ENCODE measurements around the gene PTPN4. TPM values are rescaled to one million over a fixed set of nuclear protein-coding genes. Genes with fewer than 3 reads are reported as not detected.
A peak's percentile ranks its signal among the peaks of the same experiment; 100 is the strongest.

The PTPN4 gene
- total RNA-seq, 5 donors from 2014 or later (not counting 1 experiment from before 2014, with no cell fraction given), result 105 to 134 (median 126) TPM

DNA sequence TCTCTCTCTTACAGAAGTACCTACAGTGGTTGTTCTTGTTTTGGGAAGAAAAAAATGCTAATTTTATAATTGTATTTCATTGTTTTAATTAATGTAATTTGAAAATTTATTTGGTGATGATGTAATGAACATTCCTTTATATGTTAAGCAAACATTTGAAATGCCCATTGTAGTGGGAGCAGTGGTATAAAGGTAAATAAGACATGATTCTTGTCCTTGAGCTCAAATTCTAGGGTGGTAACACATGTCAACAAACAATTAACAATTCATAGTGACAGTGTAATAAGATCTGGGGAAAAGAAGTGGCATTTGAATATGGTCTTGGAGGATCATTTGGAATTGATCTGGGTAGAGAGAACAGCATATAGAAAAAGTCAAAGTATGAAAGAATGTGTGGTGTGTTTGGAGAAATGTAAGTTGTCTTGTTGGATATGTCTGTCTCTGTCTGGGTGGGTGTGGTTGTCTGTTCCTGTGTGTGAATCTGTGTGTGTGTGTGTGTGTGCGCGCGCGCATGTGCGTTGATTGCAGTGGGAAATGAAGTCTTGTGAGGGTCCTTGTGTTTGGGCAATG is 5.8 kb downstream of the PTPN4 start:
- POLR2A ChIA-PET, result interaction anchor here (0.7 to 1.2 kb wide), 2 partner anchors 12 to 55 kb away, joined by 4 to 5 read pairs; no protein-coding TSS in a partner anchor
- H3K4me1 Mint-ChIP-seq, result peaks cover 46 to 53% (median 50%) of the 10 kb centered on the region in 3 donors
- H3K9me3 Mint-ChIP-seq, result no peaks in the 10 kb centered on the region
- no peaks in the 10 kb centered on the region for H3K9me3 ChIP-seq
- no peaks in the 10 kb centered on the region for H3K36me3 ChIP-seq (ENCODE audit: control insufficient read depth in 2 of 2, extremely low read depth in 1 of 2, insufficient read depth in 1 of 2, low read length in 1 of 2)
- WGBS (ENCODE audit: insufficient coverage), result no CpG with 5 or more reads among the region's 5 CpGs
- no peaks in the 10 kb centered on the region for H3K27me3 Mint-ChIP-seq
- ATAC-seq (replicated peaks in 1 of 4) (no peak), DNase-seq (no peak)
- H3K4me1 ChIP-seq (ENCODE audit: control insufficient read depth in 1 of 2, extremely low read depth in 1 of 2, insufficient read depth in 2 of 2, low read length in 2 of 2), result peaks cover 0 to 40% of the 10 kb centered on the region in 2 experiments
- peak overlapping the region; percentile 5 to 29 for H3K27ac Mint-ChIP-seq
- peaks cover 8% of the 10 kb centered on the region for H3K36me3 Mint-ChIP-seq
- no peaks in the 10 kb centered on the region for H3K27me3 ChIP-seq (replicated peaks in 1 of 2; ENCODE audit: control insufficient read depth in 2 of 2, extremely low read depth in 1 of 2, insufficient read depth in 2 of 2, low read length in 1 of 2)
- H3K4me3 Mint-ChIP-seq, result no peak overlapping the region
- no peak overlapping the region for H3K27ac ChIP-seq (ENCODE audit: low read length)
- CTCF ChIA-PET, result interaction anchor here (0.5 to 0.6 kb wide), 2 partner anchors 48 to 123 kb away, joined by 3 to 5 read pairs; no protein-coding TSS in a partner anchor
- H3K4me3 ChIP-seq (ENCODE audit: control insufficient read depth in 1 of 2, extremely low read depth in 1 of 2, low read length in 1 of 2), result no peak overlapping the region

- Histone ChIP-seq H3K27ac (ENCODE audit: low read length) (no peak overlapping the region), H3K36me3 (ENCODE audit: control insufficient read depth in 2 of 2, extremely low read depth in 1 of 2, insufficient read depth in 1 of 2, low read length in 1 of 2) (no peaks in the 10 kb centered on the region), H3K4me1 (ENCODE audit: control insufficient read depth in 1 of 2, extremely low read depth in 1 of 2, insufficient read depth in 2 of 2, low read length in 2 of 2) (peaks cover 0 to 39% of the 10 kb centered on the region in 2 experiments), H3K9me3 (no peaks in the 10 kb centered on the region), H3K27me3 (replicated peaks in 1 of 2; ENCODE audit: control insufficient read depth in 2 of 2, extremely low read depth in 1 of 2, insufficient read depth in 2 of 2, low read length in 1 of 2) (no peaks in the 10 kb centered on the region), H3K4me3 (ENCODE audit: control insufficient read depth in 1 of 2, extremely low read depth in 1 of 2, low read length in 1 of 2) (no peak overlapping the region)
- Mint-ChIP-seq H3K27ac (no peak overlapping the region), H3K9me3 (no peaks in the 10 kb centered on the region), H3K4me1 (peaks cover 48 to 58% (median 51%) of the 10 kb centered on the region in 3 donors), H3K4me3 (no peak overlapping the region), H3K27me3 (no peaks in the 10 kb centered on the region), H3K36me3 (peaks cover 13% of the 10 kb centered on the region)
- ChIA-PET CTCF (interaction anchor here (0.6 kb wide), 2 partner anchors 53 to 408 kb away, joined by 3 read pairs; no protein-coding TSS in a partner anchor), POLR2A (no interaction called here)
- DNase-seq (no peak), ATAC-seq (replicated peaks in 1 of 4) (no peak)
- WGBS (ENCODE audit: insufficient coverage), result 91% methylated on average over 3 of the region's 5 CpGs
These were observed 7.2 kb downstream of the PTPN4 start for GRCh38 chr2:119766944-119767343.

DNA sequence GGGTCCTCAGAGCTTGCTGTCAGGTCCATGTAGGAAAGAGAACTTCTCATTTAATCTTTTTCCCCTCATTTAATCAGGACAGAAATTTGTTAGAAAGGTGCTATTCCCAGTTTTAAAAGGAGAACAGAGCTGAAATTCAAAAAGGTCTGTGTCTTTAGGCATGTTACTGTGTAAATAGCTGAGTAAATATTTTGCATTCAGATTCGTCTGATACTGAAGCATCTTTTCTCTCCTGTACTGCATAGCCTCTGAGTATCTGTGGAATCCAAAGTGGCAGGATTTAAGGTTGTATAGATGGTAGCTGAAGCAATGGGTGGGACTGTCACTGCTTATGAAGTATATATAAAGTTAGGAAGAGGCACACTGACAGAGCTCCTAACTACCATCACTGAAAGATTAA is 9.0 kb downstream of the PTPN4 start:
- DNase-seq, result no peak
- H3K27me3 Mint-ChIP-seq, result no peaks in the 10 kb centered on the region
- POLR2A ChIA-PET, result interaction anchor here in 1 of 2 donors (1.1 to 1.4 kb wide), 2 partner anchors 9 to 26 kb away, joined by 3 to 4 read pairs; partner anchors contain the start of gene PTPN4
- peaks cover 0 to 37% of the 10 kb centered on the region in 2 experiments for H3K4me1 ChIP-seq (ENCODE audit: control insufficient read depth in 1 of 2, extremely low read depth in 1 of 2, insufficient read depth in 2 of 2, low read length in 2 of 2)
- no peak overlapping the region for H3K27ac Mint-ChIP-seq
- no peak overlapping the region for H3K4me3 Mint-ChIP-seq
- CTCF ChIA-PET, result no interaction called here
- no peak overlapping the region for H3K27ac ChIP-seq (ENCODE audit: low read length)
- no peaks in the 10 kb centered on the region for H3K27me3 ChIP-seq (replicated peaks in 1 of 2; ENCODE audit: control insufficient read depth in 2 of 2, extremely low read depth in 1 of 2, insufficient read depth in 2 of 2, low read length in 1 of 2)
- H3K4me3 ChIP-seq (ENCODE audit: control insufficient read depth in 1 of 2, extremely low read depth in 1 of 2, low read length in 1 of 2), result no peak overlapping the region
- WGBS (ENCODE audit: insufficient coverage), result no CpG with 5 or more reads among the region's 1 CpG
- peaks cover 13% of the 10 kb centered on the region for H3K36me3 Mint-ChIP-seq
- no peaks in the 10 kb centered on the region for H3K9me3 Mint-ChIP-seq
- ATAC-seq (replicated peaks in 1 of 4), result no peak
- no peaks in the 10 kb centered on the region for H3K9me3 ChIP-seq
- H3K36me3 ChIP-seq (ENCODE audit: control insufficient read depth in 2 of 2, extremely low read depth in 1 of 2, insufficient read depth in 1 of 2, low read length in 1 of 2), result no peaks in the 10 kb centered on the region
- peaks cover 41 to 52% (median 45%) of the 10 kb centered on the region in 3 donors for H3K4me1 Mint-ChIP-seq

GRCh38 chr2:119769645-119770044 is 9.9 kb downstream of the PTPN4 start:
- no peak overlapping the region for H3K27ac Mint-ChIP-seq
- peaks cover 0 to 40% of the 10 kb centered on the region in 2 experiments for H3K4me1 ChIP-seq (ENCODE audit: control insufficient read depth in 1 of 2, extremely low read depth in 1 of 2, insufficient read depth in 2 of 2, low read length in 2 of 2)
- H3K27ac ChIP-seq (ENCODE audit: low read length), result no peak overlapping the region
- H3K36me3 ChIP-seq (ENCODE audit: control insufficient read depth in 2 of 2, extremely low read depth in 1 of 2, insufficient read depth in 1 of 2, low read length in 1 of 2), result no peaks in the 10 kb centered on the region
- H3K36me3 Mint-ChIP-seq, result peaks cover 16% of the 10 kb centered on the region
- no peak overlapping the region for H3K4me3 Mint-ChIP-seq
- H3K27me3 Mint-ChIP-seq, result no peaks in the 10 kb centered on the region
- no peak for ATAC-seq (replicated peaks in 1 of 4)
- no peaks in the 10 kb centered on the region for H3K9me3 ChIP-seq
- WGBS (ENCODE audit: insufficient coverage), result no CpG with 5 or more reads among the region's 3 CpGs
- no peak overlapping the region for H3K4me3 ChIP-seq (ENCODE audit: control insufficient read depth in 1 of 2, extremely low read depth in 1 of 2, low read length in 1 of 2)
- no peak for DNase-seq
- H3K27me3 ChIP-seq (replicated peaks in 1 of 2; ENCODE audit: control insufficient read depth in 2 of 2, extremely low read depth in 1 of 2, insufficient read depth in 2 of 2, low read length in 1 of 2), result no peaks in the 10 kb centered on the region
- POLR2A ChIA-PET, result interaction anchor here in 1 of 2 donors (1.4 kb wide), 1 partner anchor 10 kb away, joined by 4 read pairs; the partner anchor contains the start of gene PTPN4
- CTCF ChIA-PET, result interaction anchor here in 1 of 2 donors (1.3 kb wide), 1 partner anchor 10 kb away, joined by 3 read pairs; the partner anchor contains the start of gene PTPN4
- peaks cover 41 to 52% (median 45%) of the 10 kb centered on the region in 3 donors for H3K4me1 Mint-ChIP-seq
- no peaks in the 10 kb centered on the region for H3K9me3 Mint-ChIP-seq

- Histone ChIP-seq H3K36me3 (ENCODE audit: control insufficient read depth in 2 of 2, extremely low read depth in 1 of 2, insufficient read depth in 1 of 2, low read length in 1 of 2) (no peaks in the 10 kb centered on the region), H3K27me3 (replicated peaks in 1 of 2; ENCODE audit: control insufficient read depth in 2 of 2, extremely low read depth in 1 of 2, insufficient read depth in 2 of 2, low read length in 1 of 2) (no peaks in the 10 kb centered on the region), H3K9me3 (no peaks in the 10 kb centered on the region), H3K4me1 (ENCODE audit: control insufficient read depth in 1 of 2, extremely low read depth in 1 of 2, insufficient read depth in 2 of 2, low read length in 2 of 2) (peaks cover 0 to 34% of the 10 kb centered on the region in 2 experiments), H3K4me3 (ENCODE audit: control insufficient read depth in 1 of 2, extremely low read depth in 1 of 2, low read length in 1 of 2) (no peak overlapping the region), H3K27ac (ENCODE audit: low read length) (no peak overlapping the region)
- H3K27ac Mint-ChIP-seq, result peak overlapping the region; percentile 15 to 71
- 100% methylated on average over 1 of the region's 2 CpGs for WGBS (ENCODE audit: insufficient coverage)
- no peak for ATAC-seq (replicated peaks in 1 of 4)
- ChIA-PET POLR2A (interaction anchor here in 1 of 2 donors (0.6 kb wide), 1 partner anchor 184 kb away, joined by 3 read pairs; no protein-coding TSS in a partner anchor), CTCF (interaction anchor here (0.7 to 0.9 kb wide), 2 partner anchors 9 to 539 kb away, joined by 3 to 6 read pairs; no protein-coding TSS in a partner anchor)
- DNase-seq, result no peak
- peaks cover 16% of the 10 kb centered on the region for H3K36me3 Mint-ChIP-seq
- peak overlapping the region in 1 of 3 donors; percentile 35 for H3K4me3 Mint-ChIP-seq
- H3K27me3 Mint-ChIP-seq, result no peaks in the 10 kb centered on the region
- peaks cover 37 to 51% (median 43%) of the 10 kb centered on the region in 3 donors for H3K4me1 Mint-ChIP-seq
- no peaks in the 10 kb centered on the region for H3K9me3 Mint-ChIP-seq
These were observed 11.6 kb downstream of the PTPN4 start for GRCh38 chr2:119771331-119771730.

- H3K4me1 Mint-ChIP-seq, result peaks cover 45 to 55% (median 45%) of the 10 kb centered on the region in 3 donors
- no peaks in the 10 kb centered on the region for H3K9me3 ChIP-seq
- CTCF ChIA-PET, result interaction anchor here in 1 of 2 donors (0.5 kb wide), 1 partner anchor 109 kb away, joined by 3 read pairs; no protein-coding TSS in a partner anchor
- ATAC-seq (replicated peaks in 1 of 4) (no peak), DNase-seq (no peak)
- POLR2A ChIA-PET, result no interaction called here
- H3K27ac ChIP-seq (ENCODE audit: low read length), result no peak overlapping the region
- no peaks in the 10 kb centered on the region for H3K27me3 Mint-ChIP-seq
- no peaks in the 10 kb centered on the region for H3K27me3 ChIP-seq (replicated peaks in 1 of 2; ENCODE audit: control insufficient read depth in 2 of 2, extremely low read depth in 1 of 2, insufficient read depth in 2 of 2, low read length in 1 of 2)
- no peak overlapping the region for H3K4me3 Mint-ChIP-seq
- H3K9me3 Mint-ChIP-seq, result no peaks in the 10 kb centered on the region
- H3K27ac Mint-ChIP-seq, result no peak overlapping the region
- H3K36me3 ChIP-seq (ENCODE audit: control insufficient read depth in 2 of 2, extremely low read depth in 1 of 2, insufficient read depth in 1 of 2, low read length in 1 of 2), result no peaks in the 10 kb centered on the region
- H3K4me3 ChIP-seq (ENCODE audit: control insufficient read depth in 1 of 2, extremely low read depth in 1 of 2, low read length in 1 of 2), result no peak overlapping the region
- no CpG with 5 or more reads among the region's 2 CpGs for WGBS (ENCODE audit: insufficient coverage)
- peaks cover 22% of the 10 kb centered on the region for H3K36me3 Mint-ChIP-seq
- peaks cover 2 to 32% of the 10 kb centered on the region in 2 experiments for H3K4me1 ChIP-seq (ENCODE audit: control insufficient read depth in 1 of 2, extremely low read depth in 1 of 2, insufficient read depth in 2 of 2, low read length in 2 of 2)
These were observed 12.4 kb downstream of the PTPN4 start for GRCh38 chr2:119772128-119772527.
